ENCODE measurements around the gene ART3.

ART3 gene

DNA sequence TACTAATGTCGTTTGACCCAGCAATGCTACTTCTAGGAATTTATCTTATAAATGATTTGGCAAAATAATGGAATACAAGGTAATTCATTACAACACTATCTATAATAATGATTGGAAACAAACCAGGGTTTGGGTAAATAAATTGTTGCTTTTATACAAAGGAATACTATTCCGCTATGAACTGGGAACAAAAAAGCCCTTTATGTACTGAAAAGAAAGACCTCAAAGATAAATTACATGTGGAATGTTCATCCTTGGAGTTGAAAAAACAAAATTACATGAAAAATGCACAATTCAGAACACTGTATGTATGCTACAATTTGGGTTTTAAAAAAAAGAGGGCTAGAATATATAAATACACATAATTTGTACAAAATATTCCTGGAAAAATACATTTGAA, 78.8 kb downstream of the ART3 start:
- Mint-ChIP-seq H3K4me3 (no peak overlapping the region), H3K27ac (no peak overlapping the region), H3K9me3 (no peaks in the 10 kb centered on the region), H3K4me1 (ENCODE audit: low read depth) (peaks cover 15% of the 10 kb centered on the region), H3K27me3 (no peaks in the 10 kb centered on the region), H3K36me3 (ENCODE audit: low read depth) (peaks cover 5% of the 10 kb centered on the region)

DNA sequence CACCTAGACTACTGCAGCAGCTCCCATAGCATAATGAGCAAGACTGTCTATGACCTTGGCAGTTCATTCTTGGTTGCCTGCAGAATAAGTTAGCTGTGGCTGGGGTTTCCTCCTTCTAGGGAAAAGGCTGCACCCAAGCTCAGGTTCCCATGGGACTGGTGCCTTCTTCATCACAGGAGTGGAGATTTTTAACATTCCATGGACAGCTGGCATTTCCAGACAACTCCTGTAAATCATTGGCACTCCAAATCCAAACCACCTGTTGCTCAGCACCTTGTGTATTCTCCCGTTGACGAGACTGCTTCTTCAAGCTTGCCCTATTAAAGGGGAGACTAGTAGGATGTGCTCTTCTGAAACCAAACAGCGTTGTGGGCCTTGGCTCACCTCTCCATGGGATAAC, 81.5 kb downstream of the ART3 start:
- Mint-ChIP-seq H3K4me1 (ENCODE audit: low read depth) (no peaks in the 10 kb centered on the region), H3K27ac (no peak overlapping the region), H3K36me3 (ENCODE audit: low read depth) (peaks cover 2% of the 10 kb centered on the region), H3K4me3 (no peak overlapping the region), H3K9me3 (no peaks in the 10 kb centered on the region), H3K27me3 (no peaks in the 10 kb centered on the region)

DNA sequence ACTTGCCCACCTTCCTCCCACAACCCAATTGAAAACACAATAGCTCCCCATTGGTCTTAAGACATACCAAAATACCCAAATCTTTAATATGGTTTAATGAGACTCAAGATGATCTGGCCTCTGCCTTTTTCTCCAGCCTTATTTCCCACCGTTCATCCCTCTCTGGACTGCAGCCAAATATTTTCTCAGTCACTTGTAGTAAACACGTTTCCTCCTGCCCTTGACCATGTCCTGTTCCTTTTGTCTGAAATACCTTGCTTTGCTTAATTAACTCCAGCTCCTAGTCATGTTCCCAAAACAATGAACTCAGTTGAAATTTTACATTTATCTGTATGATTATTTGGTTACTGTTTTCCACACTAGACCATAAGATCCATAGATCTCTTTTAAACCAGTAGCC, 82.1 kb downstream of the ART3 start:
- Mint-ChIP-seq H3K27me3 (no peaks in the 10 kb centered on the region), H3K4me3 (no peak overlapping the region), H3K36me3 (ENCODE audit: low read depth) (peaks cover 8% of the 10 kb centered on the region), H3K9me3 (no peaks in the 10 kb centered on the region), H3K4me1 (ENCODE audit: low read depth) (no peaks in the 10 kb centered on the region), H3K27ac (no peak overlapping the region)

DNA sequence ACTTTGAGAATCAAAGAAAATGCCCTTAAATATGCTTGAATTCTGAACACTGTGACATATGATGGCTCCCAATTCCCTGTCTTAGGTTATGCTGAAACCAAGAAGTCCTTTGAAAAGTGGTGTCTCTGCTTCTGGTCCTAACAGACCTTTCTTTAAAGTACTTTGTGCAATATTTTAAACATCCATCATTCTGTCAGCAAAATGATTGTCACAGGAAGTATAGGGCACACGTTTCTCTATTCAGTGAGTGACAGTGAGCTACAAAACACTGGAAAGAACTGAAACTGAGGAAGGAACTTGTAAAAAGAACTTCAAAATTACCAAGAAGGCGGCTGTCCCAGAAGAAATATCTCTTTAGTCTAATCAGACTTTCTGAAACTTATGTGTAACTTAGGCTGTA, 85.8 kb downstream of the ART3 start:
- Mint-ChIP-seq H3K4me3 (no peak overlapping the region), H3K9me3 (no peaks in the 10 kb centered on the region), H3K4me1 (ENCODE audit: low read depth) (no peaks in the 10 kb centered on the region), H3K36me3 (ENCODE audit: low read depth) (peaks cover 24% of the 10 kb centered on the region), H3K27me3 (no peaks in the 10 kb centered on the region), H3K27ac (no peak overlapping the region)

All from stimulated activated naive CD8-positive, alpha-beta T cell treated with anti-CD3 and anti-CD28 coated beads, Interleukin-15, Interleukin-2, amounts not matched to agents 100 ng/mL and 50 ng/mL, for 24 hours (primary cell).